Nucleus accumbens (tissue), 56 donors: ENCODE results near the gene CCDC33.
A peak's percentile ranks its signal among the peaks of the same experiment; 100 is the strongest.

ENCODE experiments used
- DNase-seq, 56 donors: peaks; one replicate each; lab custom pipeline; 2025; lab: John Stamatoyannopoulos, UW

The CCDC33 gene

GRCh38 chr15:74275957-74276356, 39.8 kb downstream of the CCDC33 start:
- DNase-seq = no peak

- DNase-seq = no peak
These were observed 40.4 kb downstream of the CCDC33 start for GRCh38 chr15:74276560-74276959.

DNA sequence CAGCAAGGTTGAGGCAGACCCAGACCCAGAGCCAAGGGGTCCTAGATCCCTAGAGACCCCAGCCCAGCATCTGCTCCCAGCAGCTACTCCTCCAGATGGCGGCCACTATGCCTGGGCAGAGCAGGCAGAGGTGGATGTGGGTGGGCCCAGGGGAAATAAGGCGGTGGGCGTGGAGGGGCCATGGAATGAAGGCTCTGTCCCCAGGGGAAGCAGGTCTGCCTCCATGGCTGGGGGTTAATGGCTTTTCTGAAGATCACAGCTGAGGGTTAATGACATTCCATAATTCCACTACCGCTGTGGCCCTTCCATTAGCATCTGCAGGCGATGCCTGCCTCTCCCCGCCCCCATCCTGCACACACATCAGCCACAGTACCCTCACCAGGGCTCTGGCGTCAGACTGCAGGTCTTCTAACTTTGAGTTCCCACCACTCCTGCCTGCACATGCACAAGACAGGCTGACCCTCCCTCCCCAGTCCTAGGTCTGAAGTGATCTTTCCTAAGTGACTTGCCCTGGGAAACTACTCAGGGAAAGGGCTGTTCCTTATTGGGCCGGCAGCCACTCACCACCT, 41.2 kb downstream of the CCDC33 start:
- DNase-seq = no peak

DNA sequence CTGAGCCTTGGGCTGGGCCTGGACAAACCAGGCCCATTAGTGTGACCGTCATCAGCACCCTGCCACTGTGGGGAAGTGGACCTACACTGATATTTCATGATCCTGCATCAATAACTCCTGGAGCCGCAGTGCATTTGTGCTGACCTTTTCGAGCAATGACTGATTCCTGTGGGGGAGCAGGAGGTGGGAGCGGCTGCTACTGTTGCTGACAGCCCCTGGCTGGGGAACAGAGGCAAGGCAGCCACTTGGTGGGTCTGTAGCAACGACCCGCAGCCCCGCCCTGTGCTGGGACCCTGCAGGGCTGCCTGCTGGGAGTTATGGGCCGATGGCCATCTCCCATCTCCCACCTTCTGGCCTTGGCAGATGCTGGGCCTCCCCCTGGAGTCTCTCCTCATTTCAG, 42.1 kb downstream of the CCDC33 start:
- DNase-seq = no peak

DNA sequence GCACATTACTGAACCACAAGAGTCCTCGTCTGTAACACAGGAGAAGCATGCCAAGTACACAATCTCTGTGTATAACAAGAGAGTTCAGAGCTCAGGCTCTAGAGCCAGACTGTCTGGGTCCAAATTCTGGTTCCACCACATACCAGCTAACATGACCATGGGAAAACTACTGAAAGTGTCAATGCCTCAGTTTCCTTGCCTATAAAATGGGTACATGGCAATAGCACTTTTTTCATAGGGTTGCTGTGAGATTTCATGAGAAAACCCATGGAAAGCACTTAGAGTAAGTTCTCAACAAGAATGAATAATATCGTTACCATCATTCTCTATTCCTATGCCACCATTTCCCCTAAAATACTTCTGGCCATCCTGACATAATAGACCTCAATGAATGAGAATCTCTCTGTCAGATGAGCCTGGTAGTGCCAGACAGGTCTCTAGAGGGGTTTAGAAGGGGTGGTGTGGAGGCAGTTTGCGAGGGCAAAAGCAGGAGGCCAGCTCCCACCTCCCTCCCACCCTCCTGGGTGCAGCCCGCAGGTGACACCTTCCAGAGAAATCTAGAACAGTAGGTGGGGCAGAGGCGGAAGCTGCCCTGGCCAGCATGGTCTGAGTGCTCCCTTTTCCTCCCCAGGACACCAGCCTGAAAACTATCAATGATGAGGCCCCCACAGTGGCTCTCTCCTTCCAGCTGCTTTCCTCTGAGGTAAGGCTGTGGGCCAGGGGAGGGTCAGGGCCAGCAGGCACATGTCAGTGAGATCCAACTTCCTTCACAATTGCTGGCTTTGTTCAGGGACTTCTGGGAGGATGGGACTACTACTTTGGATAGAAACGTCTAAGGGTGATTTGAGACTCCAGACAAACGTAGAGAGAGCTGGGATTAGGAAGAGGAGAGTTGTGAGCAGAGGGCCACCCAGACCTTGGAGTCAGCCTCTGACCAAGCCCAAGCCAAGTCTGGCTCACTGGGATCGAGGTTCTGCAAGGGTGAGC, 45.3 kb downstream of the CCDC33 start:
- DNase-seq = no peak

DNA sequence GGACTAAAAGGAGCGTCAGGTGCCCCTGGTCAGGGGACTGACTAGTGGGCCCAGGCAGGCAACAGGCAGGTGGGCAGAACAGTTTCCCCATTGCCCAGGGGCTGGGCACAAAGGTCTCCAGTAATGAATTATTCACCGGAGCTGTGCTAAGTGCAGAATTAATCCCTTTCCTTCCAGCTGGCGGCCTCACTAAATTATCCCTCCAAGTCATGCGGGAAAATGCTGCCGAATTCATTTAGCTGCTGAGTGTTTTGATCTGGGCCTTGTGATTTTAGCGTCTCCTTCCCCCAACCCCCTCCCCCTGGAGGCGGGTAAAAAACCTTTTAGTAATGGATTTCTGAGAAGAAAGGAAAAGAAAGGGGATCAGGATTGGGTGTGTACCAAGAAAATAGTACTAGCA, 47.2 kb downstream of the CCDC33 start:
- peak in 11 of 56 donors; percentile 6 to 55 (median 24) for DNase-seq

- no peak for DNase-seq
These were observed 53.5 kb downstream of the CCDC33 start for GRCh38 chr15:74289671-74290070.

DNA sequence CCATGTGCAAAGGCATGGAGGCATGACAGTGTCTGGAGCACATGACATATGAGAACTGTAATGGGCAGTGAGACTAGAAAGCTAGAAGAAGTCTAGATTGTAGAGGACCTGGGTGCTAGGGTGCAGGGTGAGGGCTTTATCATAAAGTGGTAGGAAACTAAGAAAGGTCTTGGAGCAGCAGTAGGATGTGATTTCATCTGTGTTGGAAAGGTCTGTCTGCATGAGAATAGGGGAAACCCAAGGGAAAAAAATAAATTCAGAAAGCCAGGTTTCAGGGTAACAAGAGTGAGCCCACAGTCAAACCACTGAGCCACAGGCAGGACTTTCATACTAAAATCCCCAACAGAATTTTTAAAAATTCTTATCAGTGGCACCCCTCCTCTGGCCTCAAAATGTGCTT, 54.5 kb downstream of the CCDC33 start:
- DNase-seq = no peak

GRCh38 chr15:74291101-74292071, 55.3 kb downstream of the CCDC33 start:
- peak in 43 of 56 donors; percentile 4 to 73 (median 26) for DNase-seq

DNA sequence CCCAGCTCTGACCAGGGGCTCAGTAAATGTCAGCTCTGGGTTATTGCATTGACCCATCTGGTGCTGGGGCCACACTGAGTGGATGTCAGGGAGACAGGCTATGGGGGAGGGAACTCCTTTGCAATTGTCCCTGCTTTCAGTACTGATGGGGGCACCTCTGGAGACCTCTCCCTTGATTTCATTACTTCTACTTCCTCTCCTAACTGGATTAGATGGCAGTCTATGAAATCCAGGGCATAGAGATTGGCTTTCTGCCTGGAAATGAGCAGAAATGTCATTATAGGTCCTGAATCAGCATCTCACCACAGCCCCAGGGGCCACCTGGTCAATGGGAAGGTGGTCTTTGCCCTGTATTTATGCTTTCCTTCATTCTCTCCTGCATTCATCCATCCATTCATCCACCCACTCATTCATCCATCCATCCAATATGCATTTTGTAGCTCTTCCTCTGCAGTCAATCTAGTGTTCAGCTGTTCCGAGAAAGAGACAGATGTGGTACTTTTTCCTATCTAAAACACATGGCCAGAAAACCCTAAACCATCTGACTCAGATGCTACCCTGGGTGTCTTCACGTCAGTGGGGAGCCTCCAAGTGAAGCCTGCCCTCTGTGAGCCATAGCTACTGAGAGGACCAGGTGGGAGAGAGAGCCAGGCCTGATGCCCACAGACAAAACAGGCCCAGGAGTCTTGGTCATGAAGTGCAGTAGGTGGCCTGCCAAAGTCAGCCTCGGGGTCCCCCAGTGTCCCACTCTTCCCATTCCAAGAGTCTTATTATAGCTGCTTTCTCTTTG, 57.1 kb downstream of the CCDC33 start:
- DNase-seq = no peak

DNA sequence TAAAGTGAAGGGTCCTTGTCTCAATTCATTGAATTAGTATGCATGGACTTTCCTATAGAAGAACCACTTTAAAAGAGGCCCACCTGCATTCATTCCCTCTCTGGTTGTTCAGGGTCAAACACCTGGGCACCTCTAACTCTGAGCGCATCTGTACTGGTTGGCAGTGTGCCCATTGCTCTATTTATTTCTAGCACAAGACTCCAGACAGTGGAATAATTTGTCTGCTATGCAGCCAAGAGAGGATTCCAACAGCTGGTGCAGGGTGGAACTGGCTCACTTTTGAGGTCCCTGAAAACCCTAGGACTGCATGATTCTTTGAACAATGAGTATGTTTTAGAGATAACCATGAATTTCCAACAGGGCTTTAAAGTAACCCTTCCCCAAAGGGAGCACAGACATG, 57.9 kb downstream of the CCDC33 start:
- DNase-seq = no peak

- no peak for DNase-seq
These were observed 59.7 kb downstream of the CCDC33 start for GRCh38 chr15:74295800-74296199.

GRCh38 chr15:74297887-74298286, 61.8 kb downstream of the CCDC33 start:
- no peak for DNase-seq

DNA sequence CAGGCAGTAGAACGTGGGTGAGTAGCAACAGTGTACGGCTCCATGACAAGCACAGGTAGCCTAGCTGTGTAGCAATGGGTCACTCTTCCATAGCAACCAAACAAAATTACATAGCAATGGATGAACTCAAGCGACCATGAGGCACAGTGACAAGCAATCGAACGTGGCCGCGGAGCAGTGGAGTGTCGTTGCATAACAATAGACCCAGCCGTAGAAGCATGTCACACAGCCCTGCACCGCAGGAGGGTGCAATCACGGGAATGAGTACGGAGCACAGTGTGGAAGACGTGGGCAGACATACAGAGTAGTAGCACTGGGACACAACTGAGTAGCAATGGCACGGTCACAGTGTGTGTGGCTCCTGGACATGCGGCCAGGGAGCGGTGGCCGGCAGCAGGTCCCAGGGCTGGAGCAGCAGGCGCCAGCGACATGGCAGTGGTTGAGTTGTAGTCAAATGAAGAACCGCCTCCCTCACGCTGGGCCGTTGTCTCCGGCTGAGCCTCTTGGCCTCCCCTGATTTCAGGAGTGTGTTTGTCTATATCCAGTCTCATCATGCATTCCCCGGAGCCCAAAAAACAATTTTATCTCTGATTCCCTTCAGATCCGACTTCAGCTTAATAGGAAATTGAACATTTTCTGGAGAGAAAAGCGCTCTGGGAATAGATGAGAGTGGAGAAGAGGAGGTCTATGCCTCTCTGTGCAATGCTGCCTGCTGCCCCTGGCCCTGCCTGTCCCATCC, 64.1 kb downstream of the CCDC33 start:
- peak in 2 of 56 donors; percentile 3 to 7 for DNase-seq

DNA sequence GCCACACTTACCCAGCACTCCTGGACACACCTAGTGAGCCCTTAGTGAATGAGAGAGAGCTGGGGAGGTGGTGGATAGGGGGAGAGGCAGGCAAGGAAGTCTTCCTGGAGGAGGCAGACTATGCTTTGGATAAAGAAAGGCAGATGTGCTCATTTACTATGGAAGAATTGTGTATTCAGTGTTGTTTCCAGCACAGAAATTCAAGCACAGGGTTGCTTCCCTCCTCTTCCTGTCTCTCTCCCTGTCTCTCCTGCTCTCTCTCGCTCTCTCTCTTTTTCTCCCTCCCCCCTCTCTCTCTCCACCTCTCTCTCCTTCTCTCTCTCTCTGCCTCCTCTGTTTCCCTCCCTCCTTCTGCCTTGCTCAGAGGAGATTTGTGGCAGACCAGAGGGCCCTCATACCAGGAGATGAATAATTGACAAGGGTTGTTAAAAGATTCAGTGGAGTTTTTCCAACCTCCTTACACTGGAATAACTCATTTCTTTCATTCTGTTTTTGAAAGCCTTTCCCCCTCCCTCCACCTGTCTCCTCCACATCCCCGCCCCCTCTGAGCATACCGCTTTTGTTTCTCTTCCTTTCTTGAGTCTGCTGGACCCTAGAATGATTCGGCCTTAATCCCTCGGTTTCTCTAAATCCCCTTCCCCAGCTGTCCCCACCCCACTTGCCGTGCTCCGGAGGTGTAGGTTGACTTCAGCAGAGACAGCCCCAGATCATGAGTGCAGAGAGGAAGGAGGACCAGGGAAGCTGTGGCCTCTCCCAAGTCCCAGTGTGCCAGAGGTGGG, 65.6 kb downstream of the CCDC33 start:
- no peak for DNase-seq

- DNase-seq = peak in 23 of 56 donors; percentile 2 to 63 (median 22)
These were observed 66.8 kb downstream of the CCDC33 start for GRCh38 chr15:74302821-74303359.

DNA sequence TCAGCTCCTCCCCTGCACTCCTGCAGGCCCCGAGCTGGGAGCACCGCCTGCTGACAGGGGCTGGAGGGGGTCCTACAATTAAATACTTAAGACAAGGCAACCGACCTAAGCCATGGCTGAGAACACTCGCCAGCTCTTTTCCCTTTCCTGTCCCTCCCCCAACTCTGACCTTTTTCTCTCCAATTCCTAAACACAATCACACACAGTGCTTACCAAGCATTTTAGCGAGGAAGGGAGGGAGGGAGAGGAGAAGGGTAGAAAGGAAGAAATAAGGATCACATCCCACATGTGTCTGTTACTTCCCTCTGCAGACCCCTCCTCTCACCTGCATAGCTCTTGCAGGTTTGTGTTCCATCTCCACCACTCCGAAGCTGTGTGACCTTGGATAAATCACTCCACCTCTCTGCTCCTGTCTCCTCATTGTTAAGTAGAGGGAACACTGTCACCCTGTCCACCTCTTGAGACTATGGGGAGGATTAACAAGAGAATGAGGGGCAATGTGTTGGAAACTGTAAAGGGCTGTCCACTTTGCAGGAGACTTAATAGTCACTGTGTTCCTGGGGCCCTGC, 67.7 kb downstream of the CCDC33 start:
- DNase-seq = no peak

DNA sequence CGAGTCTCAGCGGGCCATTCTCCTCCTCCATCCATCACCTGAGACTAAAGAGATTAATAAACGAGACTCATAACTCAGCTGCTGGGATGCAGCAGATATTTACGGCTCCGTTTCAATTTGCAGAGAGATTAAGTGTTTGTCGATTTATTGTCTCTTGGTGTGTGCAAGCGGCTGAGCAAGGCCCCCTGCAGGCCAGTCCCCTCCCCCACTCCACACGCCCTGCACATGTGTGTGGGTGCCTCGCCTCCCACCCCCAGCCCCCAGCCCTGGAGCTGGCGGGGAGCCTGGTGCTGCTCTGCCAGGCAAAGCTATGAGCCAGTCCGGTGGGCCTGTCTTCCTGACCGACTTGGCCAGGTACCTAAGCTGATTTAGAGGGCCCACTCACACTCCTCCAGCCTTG, 68.3 kb downstream of the CCDC33 start:
- no peak for DNase-seq
